GM19328 (cell line): ENCODE data around the gene SORCS1.

ENCODE experiments used
- ATAC-seq: cut with Tn5 transposase; IDR thresholded peaks from one replicate; pipeline ENCODE4 v1.9.1; 2021; ENCODE audit warnings: mild to moderate bottlenecking, moderate library complexity; ENCODE audit not compliant: unreplicated experiment

The SORCS1 gene

DNA sequence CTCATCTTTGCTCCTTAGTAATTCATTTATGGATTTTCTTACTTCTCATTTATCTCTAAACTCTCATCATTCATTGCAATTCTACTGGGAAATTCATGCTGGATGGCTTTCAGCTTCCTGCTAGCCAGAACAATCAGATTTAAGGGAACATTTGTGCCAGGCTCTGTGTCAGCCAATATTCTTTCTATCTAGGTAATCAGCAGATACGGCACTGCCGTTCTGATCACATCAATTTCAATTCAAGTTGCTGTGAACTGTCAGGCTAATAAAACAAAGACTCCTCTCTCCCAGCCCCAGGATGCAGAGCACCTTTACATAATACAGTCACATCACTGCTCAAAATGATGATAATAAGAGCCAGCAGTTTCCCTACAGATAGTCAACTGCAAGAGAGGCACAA, 468.3 kb downstream of the SORCS1 start:
- ATAC-seq, result no peak

DNA sequence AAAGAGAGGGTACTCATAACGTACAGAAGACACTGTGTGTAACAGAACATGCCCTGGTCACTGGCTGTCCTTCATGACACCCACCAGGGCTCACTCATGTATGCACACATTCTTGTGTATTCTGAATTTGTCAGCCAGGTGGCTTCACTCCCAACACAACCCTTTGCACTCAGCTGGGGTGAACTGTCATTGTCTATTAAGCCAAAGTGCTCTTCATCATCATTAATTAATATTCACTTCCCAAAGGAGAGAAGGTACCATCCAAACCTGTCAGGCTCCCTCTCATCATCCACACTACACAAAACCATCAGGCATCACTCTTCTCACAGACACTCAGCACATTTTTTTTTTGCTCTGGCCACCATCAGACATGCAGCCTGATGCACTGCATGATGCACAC, 469.8 kb downstream of the SORCS1 start:
- ATAC-seq, result no peak

DNA sequence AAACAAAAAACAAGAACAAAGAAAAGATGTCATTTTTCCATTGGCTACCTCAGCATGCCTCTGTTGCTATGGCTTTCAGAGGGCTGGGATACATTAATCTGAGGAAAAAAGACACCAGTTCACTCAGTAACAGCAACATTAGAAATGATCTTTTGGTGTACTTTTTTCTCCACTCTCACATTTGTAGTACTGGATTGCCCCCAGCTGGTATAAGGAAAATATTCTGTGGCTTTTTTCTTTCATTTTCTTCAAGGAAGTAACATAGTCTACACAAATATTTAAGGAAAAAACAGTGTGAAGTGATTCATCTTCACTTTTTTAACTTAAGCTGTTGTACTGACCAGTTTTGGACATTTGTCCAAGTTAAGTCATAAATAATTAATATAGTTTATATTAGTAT, 482.3 kb downstream of the SORCS1 start:
- ATAC-seq, result no peak

DNA sequence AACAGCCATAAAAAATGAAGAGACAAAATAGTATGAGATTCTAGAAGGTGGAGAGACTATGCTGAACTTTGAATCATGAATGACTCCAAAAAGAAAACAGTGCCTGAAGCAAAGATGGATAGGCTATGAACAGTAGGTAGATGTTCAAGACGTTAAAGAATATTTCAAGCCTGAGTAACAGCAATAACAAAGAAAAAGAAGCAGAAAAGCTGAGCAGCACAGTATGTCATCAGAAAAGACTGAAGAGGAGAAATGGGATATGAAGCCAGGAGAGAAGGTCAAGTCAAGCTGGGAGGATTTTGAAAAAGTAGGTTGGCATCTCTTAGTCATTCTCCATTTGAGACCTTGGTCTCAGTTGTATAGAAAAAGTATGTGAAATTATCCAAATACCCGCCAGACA, 484.4 kb downstream of the SORCS1 start:
- no peak for ATAC-seq

DNA sequence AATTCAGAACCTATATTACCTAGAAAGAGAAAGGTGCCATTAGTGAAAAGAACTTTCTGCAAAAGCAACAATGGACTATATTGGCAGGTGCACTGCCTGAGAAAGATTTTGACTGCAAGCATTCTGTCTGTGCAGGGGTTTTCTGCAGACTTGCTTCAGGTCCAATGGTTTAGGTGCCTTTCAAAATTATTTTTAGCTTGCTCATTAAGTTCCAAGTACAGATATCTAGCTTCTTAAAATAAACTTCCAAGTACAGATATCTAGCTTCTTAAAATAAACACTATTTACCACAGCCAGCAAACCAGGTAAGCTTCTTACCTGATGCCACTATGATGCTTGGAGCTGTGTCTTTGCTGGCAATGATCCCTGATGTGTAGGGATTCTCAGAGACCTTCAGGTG, 485.2 kb downstream of the SORCS1 start:
- ATAC-seq, result no peak

DNA sequence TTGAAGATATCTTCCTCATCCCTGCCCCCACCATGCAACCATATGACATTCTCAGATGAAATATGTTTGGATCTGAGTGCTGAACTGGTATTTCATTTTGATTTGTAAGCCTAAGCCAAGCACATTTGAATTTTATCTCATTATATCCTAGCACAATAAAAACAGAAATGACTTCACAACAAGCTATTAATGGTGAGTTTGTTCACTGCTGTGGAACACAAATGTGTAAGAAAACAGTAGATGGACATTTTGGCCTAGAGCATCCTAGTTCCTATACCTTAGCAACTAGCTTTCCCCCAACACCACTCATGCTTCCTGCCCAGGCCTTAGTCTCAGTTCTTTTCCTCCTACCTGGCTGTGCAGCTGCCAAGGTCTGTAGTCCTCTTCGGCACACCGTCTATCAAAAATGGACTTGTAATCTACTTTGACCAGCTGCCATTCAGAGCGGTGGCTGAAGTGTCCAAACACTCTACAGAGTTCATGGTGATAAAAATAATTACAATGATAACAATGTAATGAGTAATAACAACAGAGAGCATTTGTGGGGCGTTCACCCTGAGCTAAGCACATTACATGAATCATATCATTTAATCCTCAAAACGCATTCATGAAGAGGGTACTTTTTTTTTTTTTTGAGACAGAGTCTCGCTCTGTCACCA, 491.9 kb downstream of the SORCS1 start:
- no peak for ATAC-seq

DNA sequence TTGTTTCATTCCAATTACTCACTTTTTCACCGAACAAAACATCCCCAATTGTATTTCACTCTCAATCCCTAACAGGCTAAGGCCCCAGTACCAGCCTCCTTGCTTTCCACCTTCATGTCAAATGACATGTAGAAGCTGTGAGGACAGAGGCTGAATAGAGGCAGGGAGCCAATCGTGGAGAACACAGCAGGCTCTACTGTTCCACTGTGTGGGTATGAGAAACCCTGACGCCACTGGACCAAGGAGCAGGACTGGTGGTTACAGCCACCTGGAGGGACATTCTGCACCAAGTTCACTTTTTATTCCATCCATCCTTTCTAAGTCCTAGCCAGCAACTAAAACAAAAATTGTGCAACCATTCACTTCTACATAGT, 502.8 kb downstream of the SORCS1 start:
- no peak for ATAC-seq

DNA sequence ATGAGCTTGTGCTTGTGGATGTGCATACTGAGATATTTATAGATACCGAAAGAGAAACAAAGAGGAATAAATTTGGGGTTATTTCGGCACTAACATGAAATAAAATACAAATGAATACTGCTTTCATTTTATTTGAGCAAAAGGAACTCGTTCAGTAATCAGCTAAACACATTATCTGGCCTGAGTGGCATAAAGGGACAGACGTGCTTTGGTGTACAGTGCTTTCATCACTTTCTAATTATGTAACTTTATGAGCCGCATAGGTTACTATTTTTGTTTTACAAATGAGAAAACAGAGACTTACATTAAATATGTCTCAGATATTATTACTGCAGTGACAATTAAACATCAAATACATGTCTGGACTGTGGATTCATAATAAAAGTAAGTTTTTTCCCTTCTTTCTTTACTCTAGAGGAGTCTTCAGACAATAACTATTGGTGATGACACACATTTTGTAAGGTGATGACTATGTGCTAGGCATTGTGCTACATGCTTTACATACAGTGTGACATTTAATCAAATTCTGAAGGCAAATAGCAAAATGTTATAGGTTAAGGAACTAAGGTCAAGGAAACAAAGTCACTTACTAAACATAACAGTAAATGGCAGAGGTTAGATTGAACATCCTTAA, 503.3 kb downstream of the SORCS1 start:
- ATAC-seq, result no peak

DNA sequence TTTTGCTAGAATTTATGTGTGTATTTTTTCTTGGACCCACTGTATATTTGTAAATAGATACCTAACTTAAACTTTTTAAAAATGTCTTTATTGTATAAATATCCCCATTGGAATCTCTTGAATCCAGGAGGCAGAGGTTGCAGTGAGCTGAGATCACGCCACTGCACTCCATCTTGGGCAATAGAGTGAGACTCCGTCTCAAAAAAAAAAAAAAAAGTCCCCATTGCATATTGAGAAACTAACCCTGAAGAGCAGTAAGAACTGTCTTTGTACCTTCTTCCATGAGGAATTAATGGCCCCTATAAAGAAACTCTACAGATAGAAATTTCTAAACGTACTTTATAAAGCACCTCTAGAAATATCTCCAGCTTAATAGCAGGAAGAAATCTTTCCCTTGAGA, 504.0 kb downstream of the SORCS1 start:
- ATAC-seq, result no peak

DNA sequence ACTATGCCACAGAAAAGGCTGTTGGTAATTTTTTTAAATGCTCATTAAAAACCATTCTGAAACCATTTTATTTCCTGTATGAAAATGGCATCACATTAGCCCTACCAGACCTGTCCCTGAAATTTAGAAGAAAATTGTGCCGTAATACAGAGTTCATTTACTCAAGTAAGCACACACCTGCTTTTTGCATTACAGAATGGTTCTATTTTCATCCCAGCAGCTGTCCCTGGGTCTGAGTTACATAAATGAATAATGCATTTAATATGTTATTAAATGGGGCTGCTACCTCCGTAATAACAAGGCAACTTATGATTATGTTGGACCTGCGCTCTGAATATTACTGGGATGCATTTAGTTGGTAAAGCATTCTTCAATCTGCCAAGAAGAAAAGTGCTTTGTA, 508.9 kb downstream of the SORCS1 start:
- no peak for ATAC-seq

DNA sequence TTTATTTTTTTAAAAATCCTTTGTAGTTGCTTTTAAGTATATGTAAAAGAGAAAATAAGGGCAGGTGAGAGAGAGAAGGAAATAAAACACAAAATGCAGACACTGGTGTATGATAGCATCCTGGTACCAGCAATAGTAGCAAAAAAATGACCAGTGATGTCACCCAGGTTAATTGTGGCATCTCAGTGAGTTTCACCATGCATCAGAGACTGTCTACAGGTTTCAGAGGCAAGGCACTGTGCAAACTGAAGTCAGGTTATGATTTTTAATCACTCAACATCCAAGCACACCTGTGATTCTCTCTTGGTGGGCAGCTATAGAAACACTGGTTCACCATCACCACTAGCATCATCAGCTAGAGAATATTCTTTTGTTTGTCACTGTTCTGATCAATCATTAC, 509.3 kb downstream of the SORCS1 start:
- no peak for ATAC-seq

DNA sequence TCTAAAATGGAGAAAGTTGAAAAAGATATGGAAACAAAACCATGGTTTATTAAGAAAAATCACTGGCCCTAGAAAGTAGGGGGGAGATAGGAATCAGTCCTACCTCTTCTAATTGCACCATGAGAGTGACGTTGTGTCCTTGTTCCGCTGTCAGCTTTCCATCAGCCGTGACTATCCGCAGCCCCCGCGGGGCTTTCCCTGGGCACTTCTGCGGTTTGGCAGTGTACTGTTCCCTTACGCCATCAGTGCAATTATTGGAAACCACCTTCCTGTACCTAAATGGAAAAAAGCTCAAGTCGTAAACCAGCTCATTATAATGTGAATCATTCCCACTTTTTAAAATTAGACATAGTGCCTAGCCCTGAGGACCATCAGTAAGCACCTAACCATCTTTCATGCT, 512.2 kb downstream of the SORCS1 start:
- ATAC-seq, result no peak

DNA sequence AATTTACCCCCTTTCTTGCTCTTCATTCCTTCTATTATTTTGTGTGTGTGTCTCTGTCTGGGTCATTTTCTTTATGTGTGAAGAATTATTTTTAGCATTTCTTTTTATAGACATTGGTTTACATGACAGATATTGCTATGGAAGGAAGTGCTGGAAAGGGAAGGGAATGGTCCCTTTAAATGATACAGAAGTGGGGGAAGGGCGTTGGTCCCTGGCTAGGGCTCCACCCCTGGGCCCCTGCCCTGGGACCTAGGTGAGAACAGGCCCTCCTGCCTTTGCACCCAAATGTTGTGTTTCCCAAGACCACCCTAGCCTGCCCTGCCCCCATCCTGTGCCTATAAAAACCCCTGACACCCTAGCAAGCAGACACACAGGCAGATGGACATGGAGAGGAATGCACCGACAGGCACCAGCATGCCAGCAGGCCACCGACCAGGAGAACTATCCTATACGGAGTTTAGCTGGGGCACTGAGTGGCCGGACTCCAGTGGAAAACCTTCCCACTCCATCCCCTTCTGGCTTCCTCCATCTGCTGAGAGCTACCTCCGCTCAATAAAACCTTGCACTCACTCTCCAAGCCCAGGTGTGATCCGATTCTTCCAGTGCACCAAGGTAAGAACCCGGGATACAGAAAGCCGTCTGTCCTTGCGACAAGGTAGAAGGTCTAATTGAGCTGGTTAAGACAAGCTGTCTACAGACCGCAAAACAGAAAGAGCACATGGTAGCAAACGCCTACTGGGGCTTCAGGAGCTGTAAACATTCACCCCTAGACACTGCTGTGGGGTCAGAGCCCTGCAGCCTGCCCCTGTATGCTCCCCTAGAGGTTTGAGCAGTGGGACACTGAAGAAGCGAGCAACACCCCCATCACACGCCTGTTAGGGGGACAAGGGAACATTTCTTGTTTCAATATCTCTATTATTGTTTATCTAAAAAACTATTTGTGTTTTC, 515.7 kb downstream of the SORCS1 start:
- ATAC-seq, result no peak

DNA sequence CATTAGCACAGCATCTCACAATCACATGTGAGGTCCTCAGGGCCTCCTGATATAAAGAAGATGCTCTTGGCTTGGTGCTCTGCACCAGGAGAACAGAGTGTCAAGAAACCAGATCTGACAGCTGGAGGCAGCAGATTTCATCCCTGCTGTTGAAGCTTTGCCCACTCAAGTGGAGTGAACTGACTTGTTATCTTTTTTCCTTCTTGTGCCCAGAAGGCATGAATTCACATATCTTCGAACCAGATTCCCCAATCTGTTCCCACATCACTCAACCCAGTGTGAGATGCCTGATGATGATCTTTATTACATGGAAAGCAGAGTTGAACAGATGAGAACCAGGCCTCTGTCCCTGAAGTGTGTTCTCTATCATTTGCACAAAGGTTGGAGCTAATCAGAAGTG, 521.0 kb downstream of the SORCS1 start:
- ATAC-seq, result no peak

DNA sequence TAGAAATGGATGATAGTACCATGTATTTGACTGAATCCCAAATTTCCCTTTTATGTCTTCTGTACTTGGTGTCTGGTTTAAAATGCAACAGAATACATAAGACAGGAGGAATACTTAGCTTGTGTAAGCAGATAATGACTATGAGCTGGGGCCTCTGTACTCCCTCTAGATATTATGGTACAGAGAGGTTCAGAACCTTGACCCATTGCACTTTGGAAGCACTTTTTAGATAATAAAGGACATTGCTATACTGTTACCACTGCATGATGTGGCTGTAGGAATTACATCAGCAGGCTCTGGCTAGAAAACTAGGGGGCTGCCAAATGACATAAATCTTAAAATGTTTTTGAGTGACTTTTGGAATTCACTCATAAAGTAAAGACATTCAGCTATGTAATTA, 526.6 kb downstream of the SORCS1 start:
- no peak for ATAC-seq

DNA sequence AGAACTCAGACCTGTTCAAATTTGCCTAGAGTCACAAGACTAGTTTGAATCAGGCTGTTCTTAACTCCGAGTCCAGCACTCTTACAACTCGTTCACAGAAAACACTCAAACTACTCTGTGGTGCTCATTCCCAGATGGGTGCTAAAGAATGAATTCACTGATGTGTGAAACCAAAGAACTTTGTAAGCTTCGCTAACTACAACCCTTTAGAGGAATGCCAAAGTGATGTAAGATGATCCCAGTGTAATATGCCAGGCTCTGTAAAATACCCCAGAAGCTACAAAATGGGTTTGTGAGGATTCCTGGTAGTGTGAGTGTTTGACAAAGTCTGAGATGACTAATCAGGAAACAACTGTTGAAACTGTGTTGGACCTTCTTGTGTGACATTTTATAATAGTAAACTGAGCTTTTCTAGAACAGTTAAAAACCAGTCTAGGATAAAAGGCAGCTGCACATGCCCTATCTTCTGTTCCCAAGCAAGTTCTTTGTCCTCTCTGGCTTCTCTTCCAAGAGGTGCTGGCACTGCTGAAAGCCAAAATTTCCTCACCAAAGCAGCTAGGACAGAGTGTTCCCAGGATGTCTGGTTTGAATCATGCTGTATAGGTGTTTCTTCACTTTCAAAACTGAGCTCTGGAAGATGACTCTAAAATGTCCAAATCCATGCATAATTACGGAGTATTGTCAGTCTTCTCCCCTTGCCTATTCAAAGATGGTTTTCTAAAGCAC, 527.6 kb downstream of the SORCS1 start:
- no peak for ATAC-seq

DNA sequence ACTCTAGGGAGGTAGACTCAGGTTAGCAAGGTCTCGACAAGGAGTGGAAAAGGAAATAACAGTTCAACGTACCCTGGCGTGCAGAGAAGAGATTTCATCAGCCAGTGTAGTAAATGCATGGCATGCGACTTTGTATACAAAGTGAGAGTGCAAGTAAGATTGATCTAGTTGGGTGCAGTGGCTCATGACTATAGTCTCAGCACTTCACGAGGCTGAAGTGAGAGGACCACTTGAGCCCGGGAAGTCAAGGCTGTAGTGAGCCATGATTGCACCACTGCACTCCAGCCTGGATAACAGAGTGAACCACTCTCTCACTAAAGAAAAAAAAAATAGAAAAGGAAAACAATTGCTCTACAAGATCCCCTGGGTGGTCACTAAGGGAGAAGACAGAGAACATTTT, 528.6 kb downstream of the SORCS1 start:
- ATAC-seq, result no peak

DNA sequence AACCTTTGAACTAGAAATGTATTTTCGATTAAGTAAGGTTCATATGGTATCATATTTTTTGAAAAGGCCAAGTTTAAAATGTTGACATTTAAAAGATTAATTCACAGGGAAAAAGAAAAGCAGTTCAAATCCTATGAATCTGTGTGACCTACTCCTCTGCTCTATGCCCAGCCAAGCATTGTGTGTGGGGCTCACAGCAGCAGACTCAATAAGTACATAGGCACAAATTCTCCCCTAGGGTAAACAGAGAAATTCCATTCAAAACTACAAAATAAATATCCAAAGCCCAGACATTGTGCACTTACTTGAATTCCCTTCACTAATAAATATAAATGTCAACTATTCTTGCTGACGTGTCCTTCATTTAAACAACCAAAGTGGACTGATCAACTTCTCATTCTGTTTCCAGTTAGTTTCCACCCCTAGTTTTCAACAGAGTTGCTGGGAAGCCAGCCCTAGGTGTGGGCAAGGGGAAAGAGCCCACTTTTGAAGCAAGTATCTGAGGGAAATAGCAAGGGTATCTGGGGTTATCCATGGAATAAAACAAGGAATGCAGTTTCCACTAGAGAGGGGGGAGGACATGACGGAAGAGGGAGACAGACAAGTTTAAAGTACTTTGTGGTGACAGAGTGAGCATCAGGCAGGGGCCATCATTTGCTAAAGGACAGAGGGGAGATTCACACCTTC, 533.3 kb downstream of the SORCS1 start:
- no peak for ATAC-seq

DNA sequence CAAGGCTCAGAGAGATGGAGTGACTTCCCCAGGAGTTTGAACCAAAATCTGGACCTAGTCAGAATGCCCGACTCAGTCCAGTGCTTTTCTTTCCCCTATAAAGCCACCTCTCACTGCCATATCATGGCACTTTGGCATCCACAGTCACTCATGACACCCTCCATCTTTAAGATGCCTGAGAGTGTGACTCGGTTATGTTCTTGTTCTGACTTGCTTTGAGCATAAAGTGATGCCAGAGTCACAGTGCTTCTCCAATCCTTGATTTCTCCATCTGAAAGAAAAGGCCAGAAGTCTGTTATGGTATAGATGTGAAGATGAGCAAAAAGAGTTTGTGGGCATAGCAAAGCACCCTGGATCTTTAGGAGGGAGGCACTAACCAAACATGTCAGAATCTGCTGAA, 538.1 kb downstream of the SORCS1 start:
- ATAC-seq, result no peak

DNA sequence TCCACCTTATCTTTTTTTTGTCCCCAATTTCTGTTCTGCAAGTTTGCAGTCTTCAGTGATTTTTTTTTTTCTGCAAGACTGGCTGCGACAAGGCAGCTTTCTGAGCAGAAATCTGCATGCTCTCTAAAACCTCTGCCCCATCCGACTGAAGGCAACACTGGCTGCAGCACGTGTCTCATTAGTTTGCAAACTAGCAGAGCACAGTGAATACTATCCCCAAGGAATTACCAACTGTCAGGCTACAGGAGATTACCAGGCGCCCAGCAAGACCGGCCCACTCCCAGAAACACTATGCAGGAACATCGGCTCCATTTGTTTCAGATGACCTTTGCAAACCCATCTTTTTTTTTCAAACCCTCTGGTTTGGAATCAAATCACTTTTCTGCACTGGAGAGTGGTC, 538.8 kb downstream of the SORCS1 start:
- ATAC-seq, result no peak

DNA sequence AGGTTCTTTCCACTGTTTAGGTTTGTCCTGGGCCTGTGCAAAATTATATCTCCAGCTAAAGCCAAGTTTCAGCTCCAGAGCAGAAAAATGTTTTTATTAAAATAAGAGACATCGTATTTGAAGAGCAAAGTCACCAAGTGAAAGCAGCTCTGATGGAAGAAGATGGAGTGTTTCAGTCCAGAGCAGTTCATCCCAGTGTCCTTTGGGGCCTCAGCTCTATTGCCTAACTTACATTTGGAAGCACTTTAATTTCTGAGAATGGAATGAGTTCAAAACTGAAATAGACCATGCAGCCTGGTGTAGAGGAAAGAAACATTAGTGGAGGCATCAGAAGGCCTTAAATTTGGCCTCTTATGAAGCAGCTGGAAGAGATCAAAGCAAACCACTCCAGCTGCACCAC, 545.2 kb downstream of the SORCS1 start:
- no peak for ATAC-seq
